Fibroblast of lung (primary cell): ENCODE measurements around the gene SLC2A4RG.

Experiments used
- EZH2 ChIP-seq: IDR thresholded peaks from 2 replicates; pipeline ENCODE4 v1.5.1; 2012; ENCODE audit warnings: low read length, control low read depth, mild to moderate bottlenecking; ENCODE audit errors: missing control alignments
- TF ChIP-seq, protein P1 (sequence below), 2 donors: IDR thresholded peaks in 1 of 2; conservative IDR thresholded peaks in 1 of 2; 1 replicate in 1 of 2; 2 replicates in 1 of 2; pipeline ENCODE4 v1.5.1; 2011 to 2012; ENCODE audit warnings: low read length in 2 of 2, control low read depth in 1 of 2, inconsistent platforms in 1 of 2, low read depth in 1 of 2, mild to moderate bottlenecking in 1 of 2

DNA sequence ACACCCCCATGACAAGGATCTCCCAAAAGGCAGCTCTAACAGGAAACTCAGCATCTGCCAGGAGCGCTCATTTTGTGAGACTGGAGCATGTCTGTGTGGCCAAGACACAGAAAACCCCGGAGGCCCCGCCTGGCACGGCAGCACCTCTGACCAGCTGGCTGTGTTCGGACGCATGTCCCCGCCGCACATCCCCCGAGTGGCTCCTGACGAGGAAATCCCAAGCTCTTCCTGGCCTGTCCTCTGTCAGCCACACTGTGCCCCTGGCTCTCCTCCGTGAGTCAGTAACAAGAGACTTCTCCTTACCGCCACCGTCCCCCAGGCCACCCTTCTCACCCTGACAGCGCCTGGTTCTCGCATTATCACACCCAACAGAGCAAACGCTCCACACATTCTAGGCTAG is 14.4 kb downstream of the SLC2A4RG start:
- TF ChIP-seq, protein P1, sequence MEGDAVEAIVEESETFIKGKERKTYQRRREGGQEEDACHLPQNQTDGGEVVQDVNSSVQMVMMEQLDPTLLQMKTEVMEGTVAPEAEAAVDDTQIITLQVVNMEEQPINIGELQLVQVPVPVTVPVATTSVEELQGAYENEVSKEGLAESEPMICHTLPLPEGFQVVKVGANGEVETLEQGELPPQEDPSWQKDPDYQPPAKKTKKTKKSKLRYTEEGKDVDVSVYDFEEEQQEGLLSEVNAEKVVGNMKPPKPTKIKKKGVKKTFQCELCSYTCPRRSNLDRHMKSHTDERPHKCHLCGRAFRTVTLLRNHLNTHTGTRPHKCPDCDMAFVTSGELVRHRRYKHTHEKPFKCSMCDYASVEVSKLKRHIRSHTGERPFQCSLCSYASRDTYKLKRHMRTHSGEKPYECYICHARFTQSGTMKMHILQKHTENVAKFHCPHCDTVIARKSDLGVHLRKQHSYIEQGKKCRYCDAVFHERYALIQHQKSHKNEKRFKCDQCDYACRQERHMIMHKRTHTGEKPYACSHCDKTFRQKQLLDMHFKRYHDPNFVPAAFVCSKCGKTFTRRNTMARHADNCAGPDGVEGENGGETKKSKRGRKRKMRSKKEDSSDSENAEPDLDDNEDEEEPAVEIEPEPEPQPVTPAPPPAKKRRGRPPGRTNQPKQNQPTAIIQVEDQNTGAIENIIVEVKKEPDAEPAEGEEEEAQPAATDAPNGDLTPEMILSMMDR (conservative IDR thresholded peaks at IDR 0.05 in 1 of 2, IDR thresholded peaks at IDR 0.05 in 1 of 2; ENCODE audit: low read depth in 1 of 2, low read length in 2 of 2), result no peak
- TF ChIP-seq EZH2, result no peak
